Measurements from ENCODE around the gene ARAP1. TPM values are rescaled to one million over a fixed set of nuclear protein-coding genes. Genes with fewer than 3 reads are reported as not detected.

Gene ARAP1
- total and polyA plus RNA-seq, 2 experiments from 2014 or later: 41.5 to 200 TPM

GRCh38 chr11:72777755-72778278, 25.6 kb upstream of the ARAP1 start:
- Histone ChIP-seq H3K27ac (no peak overlapping the region), H3K4me1 (ENCODE audit: low read depth) (peaks cover 19% of the 10 kb centered on the region), H3K9me3 (ENCODE audit: low read depth) (no peaks in the 10 kb centered on the region), H3K27me3 (no peaks in the 10 kb centered on the region), H3K36me3 (no peaks in the 10 kb centered on the region), H3K4me3 (no peak overlapping the region)
- no peak for TF ChIP-seq CTCF (IDR thresholded peaks at IDR 0.05; ENCODE audit: low read depth, low read length)
- DNase-seq (ENCODE audit: low read depth in 1 of 2, low spot score in 1 of 2): no peak

- H3K27me3 ChIP-seq: no peaks in the 10 kb centered on the region
- no peaks in the 10 kb centered on the region for H3K9me3 ChIP-seq (ENCODE audit: low read depth)
- no peak overlapping the region for H3K27ac ChIP-seq
- H3K4me3 ChIP-seq: no peak overlapping the region
- TF ChIP-seq CTCF (IDR thresholded peaks at IDR 0.05; ENCODE audit: low read depth, low read length): no peak
- H3K36me3 ChIP-seq: no peaks in the 10 kb centered on the region
- H3K4me1 ChIP-seq (ENCODE audit: low read depth): peaks cover 17% of the 10 kb centered on the region
- no peak for DNase-seq (ENCODE audit: low read depth in 1 of 2, low spot score in 1 of 2)
Observed at GRCh38 chr11:72776844-72777754, 24.9 kb upstream of the ARAP1 start.

GRCh38 chr11:72776117-72776843, 24.1 kb upstream of the ARAP1 start:
- TF ChIP-seq CTCF (IDR thresholded peaks at IDR 0.05; ENCODE audit: low read depth, low read length): no peak
- H3K9me3 ChIP-seq (ENCODE audit: low read depth): no peaks in the 10 kb centered on the region
- no peak for DNase-seq (ENCODE audit: low read depth in 1 of 2, low spot score in 1 of 2)
- no peak overlapping the region for H3K4me3 ChIP-seq
- no peaks in the 10 kb centered on the region for H3K36me3 ChIP-seq
- H3K27me3 ChIP-seq: no peaks in the 10 kb centered on the region
- peaks cover 14% of the 10 kb centered on the region for H3K4me1 ChIP-seq (ENCODE audit: low read depth)
- H3K27ac ChIP-seq: no peak overlapping the region

- no peak overlapping the region for H3K27ac ChIP-seq
- H3K27me3 ChIP-seq: no peaks in the 10 kb centered on the region
- no peak for DNase-seq (ENCODE audit: low read depth in 1 of 2, low spot score in 1 of 2)
- no peaks in the 10 kb centered on the region for H3K36me3 ChIP-seq
- no peak overlapping the region for H3K4me3 ChIP-seq
- no peak for TF ChIP-seq CTCF (IDR thresholded peaks at IDR 0.05; ENCODE audit: low read depth, low read length)
- H3K4me1 ChIP-seq (ENCODE audit: low read depth): peaks cover 14% of the 10 kb centered on the region
- no peaks in the 10 kb centered on the region for H3K9me3 ChIP-seq (ENCODE audit: low read depth)
Observed at GRCh38 chr11:72775288-72776110, 23.3 kb upstream of the ARAP1 start.

- H3K27ac ChIP-seq: no peak overlapping the region
Observed at GRCh38 chr11:72774499-72774898, 22.3 kb upstream of the ARAP1 start.

More at GRCh38 chr11:72774499-72774898, 22.3 kb upstream of the ARAP1 start:
- H3K36me3 ChIP-seq: no peaks in the 10 kb centered on the region
- H3K4me3 ChIP-seq: no peak overlapping the region
- DNase-seq (ENCODE audit: low read depth in 1 of 2, low spot score in 1 of 2): no peak
- H3K27me3 ChIP-seq: no peaks in the 10 kb centered on the region
- H3K4me1 ChIP-seq (ENCODE audit: low read depth): peaks cover 14% of the 10 kb centered on the region
- no peak for TF ChIP-seq CTCF (IDR thresholded peaks at IDR 0.05; ENCODE audit: low read depth, low read length)
- no peaks in the 10 kb centered on the region for H3K9me3 ChIP-seq (ENCODE audit: low read depth)
